Esophagus squamous epithelium (tissue), 5 donors: ENCODE results near the gene CTSE. TPM values are rescaled to one million over a fixed set of nuclear protein-coding genes. Genes with fewer than 3 reads are reported as not detected.

Experiments used
- DNase-seq: peaks from one replicate; lab custom pipeline; 2025; lab: John Stamatoyannopoulos, UW
- H3K27ac ChIP-seq, 4 donors: fragments of 200-600 bp; sonication (generic); one replicate each; pipeline ENCODE4 v1.5.1; 2016 to 2019; ENCODE audit warnings: mild to moderate bottlenecking in 1 of 4
- H3K27me3 ChIP-seq, 4 donors: fragments of 200-600 bp; sonication (generic); 1 replicate in 3 of 4; 2 replicates in 1 of 4; pipeline versions ENCODE4 v1.5.1 to v1.6.0; 2017 to 2021; ENCODE audit warnings: antibody characterized with exemption in 1 of 4
- H3K36me3 ChIP-seq, 3 donors: fragments of 200-600 bp; sonication (generic); one replicate each; pipeline ENCODE4 v1.5.1; 2016 to 2019
- H3K4me1 ChIP-seq, 3 donors: fragments of 200-600 bp; sonication (generic); one replicate each; pipeline ENCODE4 v1.5.1; 2017 to 2019
- H3K4me3 ChIP-seq, 4 donors: fragments of 200-600 bp; sonication (generic); 1 replicate in 3 of 4; 2 replicates in 1 of 4; pipeline ENCODE4 v1.5.1; 2016 to 2019; ENCODE audit warnings: mild to moderate bottlenecking in 2 of 4, moderate library complexity in 1 of 4
- H3K9me3 ChIP-seq, 3 donors: fragments of 200-600 bp; sonication (generic); one replicate each; pipeline ENCODE4 v1.5.1; 2016 to 2019
- POLR2A ChIP-seq, 4 donors: fragments of 450-650 bp; IDR thresholded peaks; one replicate each; pipeline ENCODE4 v1.6.1; 2017; ENCODE audit warnings: antibody characterized with exemption in 4 of 4, mild to moderate bottlenecking in 4 of 4, moderate library complexity in 3 of 4
- WGBS, 2 donors: methylation state at CpG; one replicate each; pipeline ENCODE4 v1.1.5; 2018; 5-methylcytosine and 5-hydroxymethylcytosine counted together
- intact Hi-C: fragments of 100-400 bp; cut with DNase I; formaldehyde crosslinking; loops from one replicate; pipeline ENCODE4 v1.15.0; 2022
- total RNA-seq, 4 donors: library from RNA; depleted of rRNA; stranded (reverse); fragments of >200 nt; gene quantifications; one replicate each; pipeline ENCODE4 v1.1.0, GENCODE V29; 2016
- TF ChIP-seq, protein P1 (sequence below), 6 experiments: fragments of 450-650 bp in 4 of 6; fragments of 200-600 bp in 2 of 6; sonication (generic) in 2 of 6; IDR thresholded peaks; one replicate each; pipeline ENCODE4 v1.5.1; 2016 to 2019; ENCODE audit warnings: antibody characterized with exemption in 6 of 6, mild to moderate bottlenecking in 4 of 6, moderate library complexity in 4 of 6
- donor health status: DM: yes; HTN: yes; CAD: no.

Gene CTSE
- total RNA-seq, 4 donors from 2014 or later: 0.32 to 0.48 (median 0.38) TPM; not detected in 1

- no peak for TF ChIP-seq POLR2A (IDR thresholded peaks at IDR 0.05)
- TF ChIP-seq, protein P1, sequence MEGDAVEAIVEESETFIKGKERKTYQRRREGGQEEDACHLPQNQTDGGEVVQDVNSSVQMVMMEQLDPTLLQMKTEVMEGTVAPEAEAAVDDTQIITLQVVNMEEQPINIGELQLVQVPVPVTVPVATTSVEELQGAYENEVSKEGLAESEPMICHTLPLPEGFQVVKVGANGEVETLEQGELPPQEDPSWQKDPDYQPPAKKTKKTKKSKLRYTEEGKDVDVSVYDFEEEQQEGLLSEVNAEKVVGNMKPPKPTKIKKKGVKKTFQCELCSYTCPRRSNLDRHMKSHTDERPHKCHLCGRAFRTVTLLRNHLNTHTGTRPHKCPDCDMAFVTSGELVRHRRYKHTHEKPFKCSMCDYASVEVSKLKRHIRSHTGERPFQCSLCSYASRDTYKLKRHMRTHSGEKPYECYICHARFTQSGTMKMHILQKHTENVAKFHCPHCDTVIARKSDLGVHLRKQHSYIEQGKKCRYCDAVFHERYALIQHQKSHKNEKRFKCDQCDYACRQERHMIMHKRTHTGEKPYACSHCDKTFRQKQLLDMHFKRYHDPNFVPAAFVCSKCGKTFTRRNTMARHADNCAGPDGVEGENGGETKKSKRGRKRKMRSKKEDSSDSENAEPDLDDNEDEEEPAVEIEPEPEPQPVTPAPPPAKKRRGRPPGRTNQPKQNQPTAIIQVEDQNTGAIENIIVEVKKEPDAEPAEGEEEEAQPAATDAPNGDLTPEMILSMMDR (IDR thresholded peaks at IDR 0.05): no peak
- Histone ChIP-seq H3K27ac (no peak overlapping the region), H3K9me3 (no peaks in the 10 kb centered on the region), H3K36me3 (peaks cover 0 to 30% (median 0%) of the 10 kb centered on the region in 3 donors), H3K27me3 (peaks cover 0 to 7% (median 0%) of the 10 kb centered on the region in 4 donors), H3K4me3 (no peak overlapping the region), H3K4me1 (peaks cover 7 to 19% (median 14%) of the 10 kb centered on the region in 3 donors)
- DNase-seq: no peak
- intact Hi-C loops: loop anchor here (5.0 kb wide), 1 partner anchor 183 kb away; no protein-coding TSS in a partner anchor
- 27 to 53% methylated on average over 7 to 8 of the region's 15 CpGs for WGBS, 2 donors
These were observed 48.2 kb downstream of the CTSE start for GRCh38 chr1:205975387-205975998.

GRCh38 chr1:205974712-205975111 lies 49.0 kb downstream of the CTSE start:
- Histone ChIP-seq H3K9me3 (no peaks in the 10 kb centered on the region), H3K4me3 (no peak overlapping the region), H3K36me3 (peaks cover 0 to 22% (median 0%) of the 10 kb centered on the region in 3 donors), H3K4me1 (peaks cover 7 to 19% (median 14%) of the 10 kb centered on the region in 3 donors), H3K27me3 (peaks cover 0 to 7% (median 0%) of the 10 kb centered on the region in 4 donors), H3K27ac (no peak overlapping the region)
- WGBS, 2 donors: 65 to 74% methylated on average over 3 of the region's 3 CpGs
- no peak for DNase-seq
- intact Hi-C loops: loop anchor here (5.0 kb wide), 1 partner anchor 182 kb away; no protein-coding TSS in a partner anchor
- TF ChIP-seq, protein P1 (IDR thresholded peaks at IDR 0.05): no peak
- TF ChIP-seq POLR2A (IDR thresholded peaks at IDR 0.05): no peak

- Histone ChIP-seq H3K36me3 (peaks cover 0 to 11% (median 0%) of the 10 kb centered on the region in 3 donors), H3K27me3 (peaks cover 0 to 7% (median 0%) of the 10 kb centered on the region in 4 donors)
These were observed 50.1 kb downstream of the CTSE start for GRCh38 chr1:205973377-205974232.

DNA sequence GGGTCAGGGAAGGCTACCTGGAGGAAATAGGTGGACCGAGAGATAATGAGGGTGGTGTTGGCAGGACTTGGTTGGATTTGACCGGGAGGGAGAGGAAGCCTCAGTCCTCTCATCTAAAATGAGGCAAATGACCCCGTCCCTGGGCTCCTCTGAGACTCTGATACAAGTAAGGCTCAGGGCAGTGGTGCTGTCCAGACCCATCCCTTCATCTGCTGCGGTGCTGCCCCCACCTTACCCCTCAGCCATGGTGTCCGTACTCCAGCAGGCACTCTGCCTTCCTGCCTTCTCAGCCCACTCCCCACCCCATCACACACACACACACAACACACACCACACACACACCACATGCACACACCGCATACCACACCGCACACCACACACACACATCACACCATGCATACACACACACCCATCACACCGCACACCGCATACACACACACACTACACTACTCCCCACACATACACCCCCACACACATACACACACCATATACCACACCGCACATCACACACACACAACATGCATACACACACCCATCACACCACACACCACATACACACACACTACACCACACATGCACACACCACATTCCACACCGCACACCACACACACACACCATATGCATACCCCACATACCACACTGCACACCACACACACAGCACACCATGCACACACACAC lies 51.1 kb downstream of the CTSE start:
- intact Hi-C loops: no loop called here
- WGBS, 2 donors: 65 to 76% methylated on average over 9 to 11 of the region's 11 CpGs
- peaks cover 7 to 19% (median 14%) of the 10 kb centered on the region in 3 donors for H3K4me1 ChIP-seq
- TF ChIP-seq POLR2A (IDR thresholded peaks at IDR 0.05): no peak
- TF ChIP-seq, protein P1 (IDR thresholded peaks at IDR 0.05): no peak
- no peak overlapping the region for H3K4me3 ChIP-seq
- peaks cover 0 to 9% (median 0%) of the 10 kb centered on the region in 4 donors for H3K27me3 ChIP-seq
- no peak for DNase-seq
- H3K36me3 ChIP-seq: peaks cover 0 to under 1% (median 0%) of the 10 kb centered on the region in 3 donors
- H3K27ac ChIP-seq: no peak overlapping the region
- no peaks in the 10 kb centered on the region for H3K9me3 ChIP-seq

More at GRCh38 chr1:205973377-205974232, 50.1 kb downstream of the CTSE start:
- intact Hi-C loops: no loop called here
- H3K9me3 ChIP-seq: no peaks in the 10 kb centered on the region
- H3K4me1 ChIP-seq: peaks cover 7 to 19% (median 14%) of the 10 kb centered on the region in 3 donors
- H3K27ac ChIP-seq: no peak overlapping the region
- no peak overlapping the region for H3K4me3 ChIP-seq
- TF ChIP-seq, protein P1 (IDR thresholded peaks at IDR 0.05): no peak
- no peak for TF ChIP-seq POLR2A (IDR thresholded peaks at IDR 0.05)
- no peak for DNase-seq
- WGBS, 2 donors: 93 to 95% methylated on average over 8 of the region's 8 CpGs
